SK-N-SH treated with all-trans-retinoic acid at 6 μM for 48 hours (cell line): ENCODE results near the gene STXBP1.

Experiments
- CREB5 ChIP-seq: fragments of 250-450 bp; sonication (Bioruptor Pico); IDR thresholded peaks from 2 replicates; pipeline ENCODE4 v1.5.1; 2020; ENCODE audit warnings: low read depth, mild to moderate bottlenecking, moderate library complexity
- OSR1 ChIP-seq: fragments of 250-450 bp; sonication (Bioruptor Pico); IDR thresholded peaks from 2 replicates; pipeline ENCODE4 v1.8.0; 2022; ENCODE audit warnings: moderate library complexity, mild to moderate bottlenecking, inconsistent platforms
- RARB ChIP-seq: fragments of 250-450 bp; sonication (Bioruptor Pico); IDR thresholded peaks from 2 replicates; pipeline ENCODE4 v1.8.0; 2021; ENCODE audit warnings: mild to moderate bottlenecking, moderate library complexity
- ZNF8 ChIP-seq: fragments of 450-650 bp; formaldehyde crosslinking; IDR thresholded peaks from 2 replicates; pipeline ENCODE4 v1.5.0; 2020; ENCODE audit warnings: mild to moderate bottlenecking, moderate library complexity

DNA sequence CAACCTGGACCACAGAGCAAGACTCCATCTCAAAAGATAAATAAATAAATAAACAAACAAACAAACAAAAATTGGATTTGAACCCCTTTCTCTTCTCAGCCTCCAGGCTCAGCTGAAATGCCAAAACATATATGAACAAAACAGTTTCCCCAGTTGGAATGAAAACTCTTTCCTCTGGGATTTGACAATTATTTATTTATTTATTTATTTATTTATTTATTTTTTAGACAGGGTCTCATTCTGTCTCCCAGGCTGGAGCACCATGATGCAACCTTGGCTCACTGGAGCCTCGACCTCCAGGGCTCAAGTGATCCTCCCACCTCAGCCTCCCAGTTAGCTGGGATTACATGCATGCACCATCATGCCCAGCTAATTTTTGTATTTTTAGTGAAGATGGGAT lies 6.0 kb upstream of the STXBP1 start:
- TF ChIP-seq RARB (CRISPR knock-in tag): no peak
- no peak for TF ChIP-seq ZNF8 (CRISPR knock-in tag)
- TF ChIP-seq CREB5 (CRISPR knock-in tag): no peak
- TF ChIP-seq OSR1 (CRISPR knock-in tag): no peak
